GM19351 (cell line): ENCODE data around the gene FBXO17.

Experiments used
- ATAC-seq: cut with Tn5 transposase; IDR thresholded peaks from one replicate; pipeline ENCODE4 v1.9.1; 2021; ENCODE audit warnings: mild to moderate bottlenecking, moderate library complexity; ENCODE audit not compliant: unreplicated experiment

FBXO17 gene

GRCh38 chr19:38894968-38895367 lies 80.6 kb downstream of the FBXO17 start:
- ATAC-seq, result no peak

- ATAC-seq, result no peak
Measured at GRCh38 chr19:38893341-38893771, 82.2 kb downstream of the FBXO17 start.

GRCh38 chr19:38892841-38893240 lies 82.7 kb downstream of the FBXO17 start:
- no peak for ATAC-seq

GRCh38 chr19:38891771-38892170 lies 83.8 kb downstream of the FBXO17 start:
- no peak for ATAC-seq
